NB4 (cell line): ENCODE measurements around the gene EIF3I.

ENCODE experiments used
- CTCF ChIP-seq: IDR thresholded peaks from one replicate; pipeline ENCODE4 v1.5.1; 2012; ENCODE audit warnings: low read depth, low read length
- MYC ChIP-seq: IDR thresholded peaks from 2 replicates; pipeline ENCODE4 v1.6.1; 2011; ENCODE audit warnings: low read depth, low read length
- POLR2A ChIP-seq: IDR thresholded peaks from 2 replicates; pipeline ENCODE4 v1.6.1; 2011; ENCODE audit warnings: mild to moderate bottlenecking; ENCODE audit not compliant: insufficient read length; ENCODE audit errors: extremely low read depth
- TF ChIP-seq, protein P1 (sequence below): IDR thresholded peaks from 2 replicates; pipeline ENCODE4 v1.6.1; 2011; ENCODE audit warnings: low read depth, low read length

DNA sequence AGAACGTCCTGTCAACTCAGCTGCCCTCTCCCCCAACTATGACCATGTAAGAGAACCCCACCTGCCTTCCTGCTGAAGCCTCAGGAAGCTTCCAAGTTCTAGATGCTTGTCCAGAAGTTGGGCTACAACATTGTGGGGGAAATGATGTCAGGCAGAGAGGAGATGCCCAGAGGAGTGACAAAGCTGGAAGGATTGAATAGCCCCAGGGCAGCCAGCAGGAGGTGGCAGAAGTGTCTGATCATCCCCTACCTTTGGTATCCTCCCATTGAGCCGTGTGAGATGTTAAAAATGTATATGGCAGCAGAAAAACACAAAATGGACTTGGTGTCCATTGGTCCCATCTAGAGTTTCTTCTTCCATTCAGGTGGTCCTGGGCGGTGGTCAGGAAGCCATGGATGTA lies 6.6 kb downstream of the EIF3I start:
- TF ChIP-seq CTCF = no peak
- TF ChIP-seq, protein P1, sequence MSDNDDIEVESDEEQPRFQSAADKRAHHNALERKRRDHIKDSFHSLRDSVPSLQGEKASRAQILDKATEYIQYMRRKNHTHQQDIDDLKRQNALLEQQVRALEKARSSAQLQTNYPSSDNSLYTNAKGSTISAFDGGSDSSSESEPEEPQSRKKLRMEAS = no peak
- TF ChIP-seq POLR2A = no peak
- no peak for TF ChIP-seq MYC
